Right lobe of liver (tissue), 6 donors: ENCODE results near the gene TSR3. TPM values are rescaled to one million over a fixed set of nuclear protein-coding genes. Genes with fewer than 3 reads are reported as not detected.

ENCODE experiments used
- ATAC-seq, 4 donors: fragments of 200-7000 bp; cut with Tn5 transposase; one replicate each; pipeline ENCODE4 v1.9.1; 2020; ENCODE audit warnings: mild to moderate bottlenecking in 4 of 4, moderate library complexity in 4 of 4
- DNase-seq, 3 donors: peaks; one replicate each; pipeline ENCODE4 v3.0.0-alpha.2; 2020
- H3K27ac ChIP-seq, 3 donors: fragments of 200-600 bp; one replicate each; pipeline ENCODE4 v1.8.0; 2022
- H3K27me3 ChIP-seq, 2 donors: fragments of 200-600 bp; one replicate each; pipeline ENCODE4 v1.8.0; 2022
- H3K36me3 ChIP-seq, 4 donors: fragments of 200-600 bp; sonication (generic) in 1 of 4; one replicate each; pipeline versions ENCODE4 v1.5.1 to v1.8.0; 2017 to 2022; ENCODE audit warnings: control low read depth in 1 of 4
- H3K4me1 ChIP-seq, 4 donors: fragments of 200-600 bp; sonication (generic) in 1 of 4; one replicate each; pipeline versions ENCODE4 v1.5.1 to v1.8.0; 2017 to 2022; ENCODE audit warnings: control low read depth in 1 of 4
- H3K4me3 ChIP-seq, 3 donors: fragments of 200-600 bp; one replicate each; pipeline ENCODE4 v1.8.0; 2022
- H3K9me3 ChIP-seq, 4 donors: fragments of 200-600 bp; sonication (generic) in 1 of 4; one replicate each; pipeline versions ENCODE4 v1.5.1 to v1.8.0; 2017 to 2022; ENCODE audit warnings: control low read depth in 1 of 4
- CTCF ChIP-seq, 4 donors: fragments of 200-600 bp in 3 of 4; fragments of 450-650 bp in 1 of 4; IDR thresholded peaks; one replicate each; pipeline versions ENCODE4 v1.5.1 to v1.8.0; 2016 to 2022; ENCODE audit warnings: antibody characterized with exemption in 4 of 4, mild to moderate bottlenecking in 2 of 4
- POLR2A ChIP-seq: fragments of 450-650 bp; IDR thresholded peaks from one replicate; pipeline ENCODE4 v1.6.1; 2017; ENCODE audit warnings: antibody characterized with exemption, mild to moderate bottlenecking
- WGBS: methylation state at CpG from one replicate; pipeline ENCODE4 v1.1.6; 2018; ENCODE audit warnings: low coverage, low lambda C conversion rate; ENCODE audit not compliant: insufficient coverage; ENCODE audit errors: missing lambda C conversion rate; 5-methylcytosine and 5-hydroxymethylcytosine counted together
- intact Hi-C, 2 donors: fragments of 100-400 bp; cut with DNase I; formaldehyde crosslinking; loops; one replicate each; pipeline versions ENCODE4 v1.11.2 to v1.14.1; 2022
- total RNA-seq, 6 experiments: library from RNA; depleted of rRNA in 2 of 6; stranded (reverse); fragments of >200 nt in 2 of 6; fragmentation: NEBNext Ultra II Directional in 3 of 6; extraction: Animal tissue kit (Norgen Biotek cat#: 25700) in 3 of 6; gene quantifications; one replicate each; pipeline versions ENCODE4 v1.1.0 to v1.2.4, GENCODE V29; 2016 to 2023
- donor health status: DM: no; HTN: yes; CAD: no.
- donor health status: DM: no; HTN: no; CAD: no.
- donor health status: DM: no; HTN: no; CAD: no.
- donor health status: DM: no; HTN: yes; CAD: no.
- donor health status: DM: no; HTN: yes; CAD: no.

The TSR3 gene
- total RNA-seq, 6 experiments from 2014 or later: 20.7 to 66.5 (median 24.5) TPM

DNA sequence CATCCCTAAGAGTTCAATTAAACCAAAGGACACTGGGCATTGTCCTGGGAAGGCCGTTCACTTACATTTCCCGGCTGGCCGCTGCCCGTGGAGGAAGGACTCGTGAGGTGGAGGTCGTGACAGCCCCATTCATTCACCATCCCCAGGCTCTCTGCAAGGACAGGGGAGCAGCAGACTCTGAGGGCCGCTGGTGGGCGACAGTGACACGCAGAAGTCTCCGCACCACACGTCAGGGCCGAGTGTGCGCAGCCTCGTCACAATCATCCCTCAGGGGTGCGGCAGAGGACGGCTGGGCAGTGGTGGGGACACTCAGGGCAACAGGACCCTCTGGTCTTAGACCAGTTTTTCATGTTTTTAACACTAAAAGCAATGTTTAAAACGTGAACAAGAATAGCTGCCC is 41.1 kb upstream of the TSR3 start:
- no peaks in the 10 kb centered on the region for H3K4me1 ChIP-seq
- H3K9me3 ChIP-seq: no peaks in the 10 kb centered on the region
- H3K27me3 ChIP-seq: no peaks in the 10 kb centered on the region
- H3K27ac ChIP-seq: no peak overlapping the region
- TF ChIP-seq CTCF (IDR thresholded peaks at IDR 0.05): no peak
- TF ChIP-seq POLR2A: no peak
- peaks cover 0 to 24% (median 6%) of the 10 kb centered on the region in 4 donors for H3K36me3 ChIP-seq
- intact Hi-C loops: no loop called here
- DNase-seq (no peak), ATAC-seq (no peak)
- 73% methylated on average over 3 of the region's 17 CpGs for WGBS
- no peak overlapping the region for H3K4me3 ChIP-seq

GRCh38 chr16:1390239-1390779 is 38.6 kb upstream of the TSR3 start:
- WGBS: 94% methylated on average over 20 of the region's 28 CpGs
- no peak for DNase-seq
- TF ChIP-seq CTCF (IDR thresholded peaks at IDR 0.05) (no peak), POLR2A (no peak)

GRCh38 chr16:1389762-1390161 is 38.1 kb upstream of the TSR3 start:
- Histone ChIP-seq H3K4me3 (no peak overlapping the region), H3K4me1 (no peaks in the 10 kb centered on the region), H3K27me3 (no peaks in the 10 kb centered on the region), H3K9me3 (no peaks in the 10 kb centered on the region), H3K27ac (no peak overlapping the region), H3K36me3 (peaks cover 0 to 24% (median 6%) of the 10 kb centered on the region in 4 donors)
- 80% methylated on average over 1 of the region's 7 CpGs for WGBS
- ATAC-seq: no peak
- DNase-seq: no peak
- intact Hi-C loops: no loop called here
- TF ChIP-seq CTCF (IDR thresholded peaks at IDR 0.05): no peak

More at GRCh38 chr16:1390239-1390779, 38.6 kb upstream of the TSR3 start:
- H3K9me3 ChIP-seq: no peaks in the 10 kb centered on the region
- peaks cover 0 to 24% (median 6%) of the 10 kb centered on the region in 4 donors for H3K36me3 ChIP-seq
- intact Hi-C loops: no loop called here
- ATAC-seq: no peak
- H3K27ac ChIP-seq: no peak overlapping the region
- H3K4me1 ChIP-seq: no peaks in the 10 kb centered on the region
- H3K27me3 ChIP-seq: no peaks in the 10 kb centered on the region
- no peak overlapping the region for H3K4me3 ChIP-seq

DNA sequence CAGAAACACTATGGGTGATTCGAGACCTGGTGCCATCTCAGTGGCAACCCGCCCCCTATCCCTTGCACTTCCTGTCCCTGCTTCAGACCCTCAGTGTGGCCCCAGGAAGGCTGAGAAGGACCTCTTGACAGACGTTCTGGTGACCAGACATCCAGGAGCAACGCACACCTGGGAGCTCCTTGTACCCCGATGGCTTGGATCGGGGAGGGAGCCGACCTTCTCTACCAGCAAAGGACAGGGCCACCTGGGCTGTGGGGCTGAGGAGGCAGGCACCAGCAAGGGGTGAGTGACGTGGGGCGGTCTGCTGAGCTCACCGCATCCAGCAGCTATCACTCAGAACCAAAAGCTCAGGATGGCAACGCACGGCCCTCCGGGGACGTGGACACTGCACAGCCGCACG is 35.7 kb upstream of the TSR3 start:
- H3K27ac ChIP-seq: no peak overlapping the region

More for the DNA sequence above, 35.7 kb upstream of the TSR3 start:
- Histone ChIP-seq H3K4me1 (no peaks in the 10 kb centered on the region), H3K9me3 (no peaks in the 10 kb centered on the region), H3K36me3 (peaks cover 0 to 19% (median 3%) of the 10 kb centered on the region in 4 donors), H3K27me3 (no peaks in the 10 kb centered on the region), H3K4me3 (no peak overlapping the region)
- intact Hi-C loops: no loop called here
- no peak for DNase-seq
- WGBS: no CpG with 5 or more reads among the region's 16 CpGs
- TF ChIP-seq POLR2A: no peak
- TF ChIP-seq CTCF (IDR thresholded peaks at IDR 0.05): no peak
- peak in 1 of 4 donors; percentile 6 for ATAC-seq
